GM19463 (cell line): ENCODE measurements around the gene ENO3.

Experiments
- ATAC-seq: cut with Tn5 transposase; IDR thresholded peaks from one replicate; pipeline ENCODE4 v1.9.1; 2021; ENCODE audit warnings: mild to moderate bottlenecking, moderate library complexity; ENCODE audit not compliant: unreplicated experiment

The ENO3 gene

DNA sequence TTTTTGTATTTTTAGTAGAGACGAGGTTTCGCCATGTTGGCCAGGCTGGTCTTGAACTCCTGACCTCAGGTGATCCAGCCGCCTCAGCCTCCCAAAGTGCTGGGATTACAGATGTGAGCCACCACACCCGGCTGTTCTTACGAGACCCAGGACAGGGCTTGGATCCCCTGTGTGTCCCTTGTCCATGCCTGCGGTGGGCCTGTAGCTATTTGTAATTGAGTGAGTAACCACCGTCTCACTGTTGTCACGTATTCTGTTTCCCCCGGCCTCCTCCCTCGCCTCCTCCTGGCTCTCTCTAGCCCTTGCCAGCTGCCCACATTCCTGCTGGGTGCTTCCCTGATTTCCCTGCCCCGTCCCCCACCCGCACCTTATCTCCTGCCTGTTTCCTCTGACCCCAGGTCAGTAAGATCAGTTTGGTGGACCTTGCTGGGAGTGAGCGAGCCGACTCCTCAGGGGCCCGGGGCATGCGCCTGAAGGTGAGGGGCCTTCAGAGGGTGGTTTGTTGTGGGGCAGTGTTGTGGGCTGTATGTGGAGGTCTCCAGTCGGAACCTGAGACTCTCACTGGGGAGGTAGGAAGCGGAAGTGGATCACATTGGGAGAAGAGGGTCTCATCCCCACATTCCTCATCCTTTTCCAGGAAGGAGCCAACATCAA is 52.4 kb downstream of the ENO3 start:
- no peak for ATAC-seq
